Heart left ventricle (tissue), 13 donors: Measurements from ENCODE around the gene CIDEC.

Source experiments
- CTCF ChIP-seq, 12 donors: fragments of 200-600 bp; sonication (generic) in 4 of 12; IDR thresholded peaks; one replicate each; pipeline versions ENCODE4 v1.5.0 to v1.8.0; 2018 to 2022; ENCODE audit warnings: antibody characterized with exemption in 12 of 12, mild to moderate bottlenecking in 5 of 12
- POLR2A ChIP-seq, 2 donors: fragments of 450-650 bp; IDR thresholded peaks; one replicate each; pipeline ENCODE4 v1.6.1; 2017; ENCODE audit warnings: antibody characterized with exemption in 2 of 2, mild to moderate bottlenecking in 2 of 2, moderate library complexity in 2 of 2
- donor health status: ischemic (EF 13 %, LVEDD 7.1; RV severe dilation, severe dysfunction).
- donor health status: DM: no; HTN: yes; CAD: no.
- donor health status: DM: no; HTN: no; CAD: no.
- donor health status: ischemic (EF 25% LVEDD 6.9; RV normal size, moderate dysfunction).
- donor health status: ischemic (EF 25% LVEDD 5.7; RV mildly dilated, moderate dysfunction).
- donor health status: ischemic (EF 35%, LVEDD 5.7; RV mildly dilated, moderate dysfunction).
- donor health status: nonischemic (EF 11% LVEDD 7.7; RV severe dilation, severe dysfunction).
- donor health status: DM: yes; HTN: yes; CAD: no.
- donor health status: PGD.
- donor health status: ischemic (EF 29% LVEDD 5.4; RV normal size, mild dysfunction).
- donor health status: nonischemic (EF 23%, LVEDD 6.1; RV moderate dilation, normal function).

GRCh38 chr3:9893739-9894138 lies 13.7 kb upstream of the CIDEC start:
- TF ChIP-seq CTCF (IDR thresholded peaks at IDR 0.05) (no peak), POLR2A (IDR thresholded peaks at IDR 0.05) (no peak)
